Stimulated activated memory B cell treated with anti-CD40 and anti-IgM and Interleukin-4, amounts not matched to agents 10 μg/mL and 1 μg/mL and 100 μg/mL, for 72 hours (primary cell): ENCODE measurements around the gene LY86.
"Not testable (repeated sequence)": the region's sequence is repeated elsewhere in the genome, so short reads cannot be mapped to it uniquely, and the experiment has no call there.

Experiments
- ATAC-seq: fragments of 150-1000 bp; cut with Tn5 transposase; 2 replicates; pipeline ENCODE4 v1.10.0; 2021
- H3K27ac Mint-ChIP-seq: one replicate; pipeline ENCODE4 v1.8.0; 2022; ENCODE audit warnings: mild to moderate bottlenecking, mixed read lengths
- H3K27me3 Mint-ChIP-seq: one replicate; pipeline ENCODE4 v1.8.0; 2022; ENCODE audit warnings: mixed read lengths
- H3K36me3 Mint-ChIP-seq: one replicate; pipeline ENCODE4 v1.8.0; 2022; ENCODE audit warnings: mixed read lengths
- H3K4me1 Mint-ChIP-seq: one replicate; pipeline ENCODE4 v1.8.0; 2022; ENCODE audit warnings: mixed read lengths
- H3K4me3 Mint-ChIP-seq: one replicate; pipeline ENCODE4 v1.8.0; 2022; ENCODE audit warnings: mild to moderate bottlenecking, moderate library complexity, mixed read lengths
- H3K9me3 Mint-ChIP-seq: one replicate; pipeline ENCODE4 v1.8.0; 2022; ENCODE audit warnings: mixed read lengths

The LY86 gene

GRCh38 chr6:6657820-6658217, 69.3 kb downstream of the LY86 start:
- Mint-ChIP-seq H3K4me1 (peaks cover 51% of the 10 kb centered on the region), H3K9me3 (no peaks in the 10 kb centered on the region), H3K27ac (peak overlapping the region; percentile 73), H3K4me3 (no peak overlapping the region), H3K36me3 (peaks cover 36% of the 10 kb centered on the region), H3K27me3 (no peaks in the 10 kb centered on the region)
- ATAC-seq = no peak

DNA sequence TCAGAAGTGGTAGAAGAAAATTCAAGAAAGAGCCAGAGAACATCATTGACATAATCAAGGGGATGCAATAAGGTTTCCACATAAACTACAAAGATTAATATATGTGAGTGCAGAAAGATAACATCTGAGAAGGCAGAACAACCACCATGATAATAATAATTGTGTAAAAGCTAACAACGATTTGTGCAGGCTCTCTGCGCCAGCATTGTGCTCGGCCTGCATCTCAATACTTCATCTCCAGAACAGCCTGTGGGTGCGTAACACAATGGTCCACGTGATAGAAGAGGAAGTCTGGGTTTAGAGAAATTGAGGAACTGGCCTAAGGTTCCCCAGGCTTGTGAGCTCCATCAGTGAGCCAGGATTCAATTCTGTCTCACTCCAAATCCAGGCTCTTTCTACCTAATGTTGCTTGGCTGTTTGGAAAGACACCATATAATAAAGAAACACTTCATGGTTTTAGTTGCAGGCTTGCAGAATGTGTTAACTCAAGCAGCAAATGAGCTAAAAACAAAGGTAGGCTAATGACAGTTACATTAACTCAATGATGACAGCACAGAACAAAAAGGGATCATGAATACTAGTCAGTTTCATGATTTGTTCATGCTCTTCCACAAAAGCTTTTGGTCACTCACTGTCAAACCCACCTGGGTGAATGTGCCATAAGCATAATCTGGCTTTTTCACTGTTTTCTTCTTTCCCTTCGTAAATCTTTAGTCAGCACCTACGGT, 71.2 kb downstream of the LY86 start:
- H3K4me3 Mint-ChIP-seq = peak overlapping the region; percentile 20
- peaks cover 44% of the 10 kb centered on the region for H3K4me1 Mint-ChIP-seq
- H3K27me3 Mint-ChIP-seq = no peaks in the 10 kb centered on the region
- no peaks in the 10 kb centered on the region for H3K9me3 Mint-ChIP-seq
- peak overlapping the region; percentile 73 for H3K27ac Mint-ChIP-seq
- H3K36me3 Mint-ChIP-seq = peaks cover 18% of the 10 kb centered on the region
- peak; percentile 96 for ATAC-seq

DNA sequence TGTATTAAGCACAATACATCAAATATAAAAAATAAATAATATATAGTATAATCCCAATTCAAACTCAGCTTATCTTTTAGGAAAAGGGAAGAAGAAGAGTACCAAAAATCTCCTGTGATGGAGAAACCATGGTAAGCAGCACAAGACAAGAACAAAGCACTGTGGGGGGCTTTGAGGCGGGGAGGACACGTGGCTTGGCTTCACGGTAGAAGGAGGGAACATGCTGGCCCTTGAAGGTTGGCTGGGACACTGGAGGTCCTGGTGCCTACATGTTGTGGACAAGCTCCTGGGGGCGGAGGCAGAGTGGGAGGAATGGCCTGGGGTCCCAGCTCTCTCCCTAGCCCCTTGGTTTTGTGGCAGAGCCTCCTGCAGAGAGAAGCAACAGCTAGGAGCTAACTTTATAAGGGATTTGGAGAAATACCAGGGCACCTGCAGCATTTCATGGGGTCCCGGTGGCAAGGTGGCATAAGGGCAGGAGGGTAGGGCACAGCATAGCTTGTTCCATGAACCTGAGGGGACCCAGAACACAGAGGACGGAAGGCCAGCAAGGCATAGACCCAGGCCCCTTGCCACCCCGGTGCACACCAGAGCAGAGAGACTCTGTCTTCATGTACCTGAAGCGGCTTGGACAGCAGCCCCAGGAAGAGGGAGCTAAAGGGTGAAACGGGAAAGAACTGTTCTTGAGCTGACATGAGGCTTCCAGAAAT, 72.0 kb downstream of the LY86 start:
- peaks cover 39% of the 10 kb centered on the region for H3K4me1 Mint-ChIP-seq

GRCh38 chr6:6661191-6661590, 72.7 kb downstream of the LY86 start:
- Mint-ChIP-seq H3K27me3 (no peaks in the 10 kb centered on the region), H3K4me1 (peaks cover 32% of the 10 kb centered on the region), H3K27ac (peak overlapping the region; percentile 15), H3K9me3 (no peaks in the 10 kb centered on the region), H3K36me3 (peaks cover 5% of the 10 kb centered on the region), H3K4me3 (no peak overlapping the region)
- no peak for ATAC-seq

More for the DNA sequence above, 72.0 kb downstream of the LY86 start:
- H3K27ac Mint-ChIP-seq = peak overlapping the region; percentile 73
- H3K9me3 Mint-ChIP-seq = no peaks in the 10 kb centered on the region
- H3K4me3 Mint-ChIP-seq = no peak overlapping the region
- peaks cover 10% of the 10 kb centered on the region for H3K36me3 Mint-ChIP-seq
- no peaks in the 10 kb centered on the region for H3K27me3 Mint-ChIP-seq
- no peak for ATAC-seq

- peak overlapping the region; percentile 72 for H3K27ac Mint-ChIP-seq
- no peaks in the 10 kb centered on the region for H3K27me3 Mint-ChIP-seq
- ATAC-seq = no peak
- H3K36me3 Mint-ChIP-seq = peaks cover 5% of the 10 kb centered on the region
- no peak overlapping the region for H3K4me3 Mint-ChIP-seq
- H3K4me1 Mint-ChIP-seq = peaks cover 32% of the 10 kb centered on the region
- no peaks in the 10 kb centered on the region for H3K9me3 Mint-ChIP-seq
These were observed 73.2 kb downstream of the LY86 start for GRCh38 chr6:6661684-6662083.

- Mint-ChIP-seq H3K4me1 (peaks cover 21% of the 10 kb centered on the region), H3K36me3 (no peaks in the 10 kb centered on the region), H3K9me3 (no peaks in the 10 kb centered on the region), H3K27ac (no peak overlapping the region), H3K4me3 (no peak overlapping the region), H3K27me3 (no peaks in the 10 kb centered on the region)
- no peak for ATAC-seq
These were observed 75.1 kb downstream of the LY86 start for GRCh38 chr6:6663421-6664135.

DNA sequence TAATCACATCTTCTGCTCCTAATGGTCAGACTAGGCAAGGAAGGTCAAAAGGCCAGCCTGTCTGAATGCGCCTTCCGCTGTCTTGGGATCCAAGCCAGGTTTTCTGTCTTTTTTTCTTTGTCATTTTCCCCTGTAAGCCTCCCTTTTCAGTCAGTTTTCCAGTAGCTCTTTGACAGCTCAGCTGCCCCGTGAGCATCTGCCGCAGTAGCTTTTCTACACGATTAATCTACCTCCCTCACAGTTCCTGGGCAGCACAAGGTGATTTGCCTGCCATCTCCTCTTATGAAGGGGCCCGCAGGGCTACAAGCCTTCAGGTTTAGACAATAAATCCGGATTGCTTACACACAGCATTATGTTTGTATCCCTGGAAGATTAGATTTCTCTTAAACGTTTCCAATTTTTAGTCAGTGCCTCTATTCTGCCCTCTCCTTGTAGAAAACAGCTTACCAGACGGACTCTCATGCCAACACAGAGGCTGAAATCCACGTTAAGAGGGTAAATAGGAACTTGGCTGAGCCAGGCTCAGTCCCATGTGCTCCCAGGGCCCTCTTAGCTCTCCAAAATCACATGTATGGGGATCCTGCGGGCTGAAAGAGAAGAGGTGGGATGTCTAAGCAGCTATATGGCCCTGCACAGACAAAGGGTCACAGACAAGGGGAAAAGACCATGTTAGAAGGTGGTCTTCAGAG, 77.2 kb downstream of the LY86 start:
- no peaks in the 10 kb centered on the region for H3K4me1 Mint-ChIP-seq
- no peaks in the 10 kb centered on the region for H3K27me3 Mint-ChIP-seq
- H3K27ac Mint-ChIP-seq = no peak overlapping the region
- no peaks in the 10 kb centered on the region for H3K9me3 Mint-ChIP-seq
- no peak for ATAC-seq
- no peak overlapping the region for H3K4me3 Mint-ChIP-seq
- no peaks in the 10 kb centered on the region for H3K36me3 Mint-ChIP-seq

- not testable (repeated sequence) for H3K27ac Mint-ChIP-seq
These were observed 81.6 kb downstream of the LY86 start for GRCh38 chr6:6670150-6670549.

DNA sequence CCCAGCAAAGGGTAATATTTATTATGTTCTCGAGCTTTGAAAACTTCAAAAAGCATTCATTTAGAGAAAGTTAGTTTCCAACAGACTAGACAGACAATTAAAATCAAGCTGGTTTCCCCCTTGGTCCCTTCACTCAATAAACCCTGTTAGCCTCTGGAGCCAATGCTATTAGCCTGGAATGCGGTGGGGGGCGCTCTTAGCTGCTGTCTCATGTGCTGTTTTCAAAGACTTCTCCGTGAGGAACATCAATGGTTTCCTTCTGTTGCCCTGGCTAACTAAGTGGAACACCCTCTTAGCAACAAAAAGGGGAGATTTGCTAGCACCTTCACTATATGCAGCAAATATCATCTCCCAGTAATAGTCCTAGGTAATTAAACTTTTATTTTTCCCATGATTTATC, 86.4 kb downstream of the LY86 start:
- ATAC-seq = no peak
- Mint-ChIP-seq H3K9me3 (no peaks in the 10 kb centered on the region), H3K4me1 (peaks cover 8% of the 10 kb centered on the region), H3K36me3 (no peaks in the 10 kb centered on the region), H3K4me3 (no peak overlapping the region), H3K27ac (no peak overlapping the region), H3K27me3 (no peaks in the 10 kb centered on the region)

More at GRCh38 chr6:6670150-6670549, 81.6 kb downstream of the LY86 start:
- H3K4me3 Mint-ChIP-seq, ATAC-seq, H3K36me3 Mint-ChIP-seq, H3K27me3 Mint-ChIP-seq, H3K4me1 Mint-ChIP-seq, H3K9me3 Mint-ChIP-seq: not testable (repeated sequence)

DNA sequence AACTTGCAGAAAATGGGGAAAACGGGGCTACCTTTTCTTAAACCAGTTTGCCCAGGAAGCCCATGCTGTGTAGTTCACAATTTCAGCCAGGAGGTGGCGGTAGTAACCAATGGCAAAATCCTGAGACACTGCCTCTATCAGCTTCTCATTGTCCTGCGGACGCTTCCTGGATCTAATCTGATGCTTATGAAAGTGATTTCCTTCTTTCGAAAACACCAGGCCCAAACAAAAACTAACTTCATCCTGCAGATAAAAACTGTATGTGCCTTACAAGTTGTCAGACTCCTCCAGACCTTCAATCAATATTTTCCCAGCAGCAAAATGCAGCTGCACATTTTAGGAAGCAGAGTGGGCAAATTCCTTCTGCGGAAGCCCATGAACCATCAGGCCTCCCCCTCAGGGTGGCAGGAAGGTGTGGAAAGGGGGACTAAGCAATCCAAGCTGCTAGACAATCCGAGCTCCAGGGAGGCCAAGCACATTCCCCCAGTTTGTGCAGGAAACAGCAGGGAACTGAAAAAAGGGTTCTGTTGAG, 88.5 kb downstream of the LY86 start:
- Mint-ChIP-seq H3K36me3 (no peaks in the 10 kb centered on the region), H3K27me3 (no peaks in the 10 kb centered on the region), H3K9me3 (no peaks in the 10 kb centered on the region), H3K4me3 (no peak overlapping the region), H3K27ac (no peak overlapping the region), H3K4me1 (peaks cover 8% of the 10 kb centered on the region)
- peak; percentile 61 for ATAC-seq

DNA sequence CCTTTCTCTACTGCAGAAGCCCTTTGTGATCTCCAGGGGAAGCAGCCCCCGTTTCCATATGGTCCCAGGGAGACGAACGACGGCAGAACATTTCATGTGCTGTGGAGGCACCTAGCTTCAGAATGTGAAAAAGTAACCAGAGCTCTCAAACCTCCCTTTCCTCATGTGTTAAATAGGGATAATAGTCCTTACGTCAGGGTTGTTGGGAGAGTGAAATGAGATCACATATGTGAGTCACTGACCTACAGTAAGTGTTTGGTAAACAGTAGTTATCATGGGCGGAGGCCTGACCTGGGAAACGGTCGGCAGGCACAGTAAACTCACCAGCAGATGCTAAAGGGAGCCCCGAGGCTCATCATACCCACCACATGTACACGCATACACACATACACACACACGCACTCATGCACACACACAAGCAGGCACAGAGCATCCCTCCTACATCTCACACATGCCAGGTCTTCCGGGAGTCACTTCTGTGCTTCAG, 89.7 kb downstream of the LY86 start:
- Mint-ChIP-seq H3K27me3 (no peaks in the 10 kb centered on the region), H3K4me3 (no peak overlapping the region), H3K27ac (no peak overlapping the region), H3K9me3 (no peaks in the 10 kb centered on the region), H3K36me3 (no peaks in the 10 kb centered on the region), H3K4me1 (peaks cover 8% of the 10 kb centered on the region)
- no peak for ATAC-seq

- peaks cover 11% of the 10 kb centered on the region for H3K4me1 Mint-ChIP-seq
- H3K27me3 Mint-ChIP-seq = no peaks in the 10 kb centered on the region
- no peaks in the 10 kb centered on the region for H3K9me3 Mint-ChIP-seq
- H3K27ac Mint-ChIP-seq = no peak overlapping the region
- H3K4me3 Mint-ChIP-seq = no peak overlapping the region
- H3K36me3 Mint-ChIP-seq = no peaks in the 10 kb centered on the region
- no peak for ATAC-seq
These were observed 90.3 kb downstream of the LY86 start for GRCh38 chr6:6678811-6679210.

DNA sequence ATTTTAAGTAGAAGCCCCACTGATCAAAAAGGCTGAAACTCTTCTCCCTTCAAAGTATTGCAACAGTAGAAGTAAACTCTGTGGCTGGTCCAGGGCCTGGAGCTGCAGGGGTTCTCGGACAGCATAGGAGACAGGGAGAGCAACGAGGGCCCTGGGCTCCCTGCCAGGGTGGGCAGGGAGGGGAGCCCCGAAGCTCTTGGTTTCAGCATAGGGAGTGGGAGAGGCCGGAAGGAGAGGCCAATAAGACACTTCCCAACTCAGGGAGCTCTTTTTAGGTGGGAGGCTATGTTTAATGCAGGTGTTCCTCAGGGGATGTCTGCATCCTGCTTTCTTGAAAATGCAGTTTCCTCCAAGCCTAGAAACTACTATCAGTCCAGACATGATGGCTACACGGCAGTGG, 91.1 kb downstream of the LY86 start:
- H3K36me3 Mint-ChIP-seq = no peaks in the 10 kb centered on the region
- peaks cover 18% of the 10 kb centered on the region for H3K4me1 Mint-ChIP-seq
- no peaks in the 10 kb centered on the region for H3K27me3 Mint-ChIP-seq
- no peak overlapping the region for H3K27ac Mint-ChIP-seq
- ATAC-seq = no peak
- no peak overlapping the region for H3K4me3 Mint-ChIP-seq
- no peaks in the 10 kb centered on the region for H3K9me3 Mint-ChIP-seq

- ATAC-seq = no peak
- Mint-ChIP-seq H3K27ac (no peak overlapping the region), H3K4me1 (peaks cover 21% of the 10 kb centered on the region), H3K27me3 (no peaks in the 10 kb centered on the region), H3K9me3 (no peaks in the 10 kb centered on the region), H3K4me3 (no peak overlapping the region), H3K36me3 (no peaks in the 10 kb centered on the region)
These were observed 92.0 kb downstream of the LY86 start for GRCh38 chr6:6680526-6680925.
